RWPE1 (cell line): Measurements from ENCODE around the gene ZNF480.

ENCODE experiments used
- CTCF ChIA-PET: fragments of 350-600 bp; sonication (Branson Sonifier 250); formaldehyde crosslinking; extraction: SDS; loops from one replicate; lab custom pipeline; 2021; lab: Yijun Ruan, JAX
- POLR2A ChIA-PET: fragments of 400-600 bp; formaldehyde crosslinking; extraction: SDS; loops from one replicate; lab custom pipeline; 2020; ENCODE audit warnings: antibody characterized with exemption; ENCODE audit not compliant: low non-redundant PET; lab: Yijun Ruan, JAX
- DNase-seq: peaks from one replicate; pipeline ENCODE4 v3.0.0; 2012; ENCODE audit warnings: low spot score
- H3K27ac ChIP-seq: fragments of 450-650 bp; 2 replicates; pipeline ENCODE4 v1.5.1; 2017
- TF ChIP-seq, protein P1 (sequence below): fragments of 450-650 bp; conservative IDR thresholded peaks from 2 replicates; pipeline ENCODE4 v1.5.1; 2017; ENCODE audit warnings: low read depth, mild to moderate bottlenecking

Gene ZNF480

DNA sequence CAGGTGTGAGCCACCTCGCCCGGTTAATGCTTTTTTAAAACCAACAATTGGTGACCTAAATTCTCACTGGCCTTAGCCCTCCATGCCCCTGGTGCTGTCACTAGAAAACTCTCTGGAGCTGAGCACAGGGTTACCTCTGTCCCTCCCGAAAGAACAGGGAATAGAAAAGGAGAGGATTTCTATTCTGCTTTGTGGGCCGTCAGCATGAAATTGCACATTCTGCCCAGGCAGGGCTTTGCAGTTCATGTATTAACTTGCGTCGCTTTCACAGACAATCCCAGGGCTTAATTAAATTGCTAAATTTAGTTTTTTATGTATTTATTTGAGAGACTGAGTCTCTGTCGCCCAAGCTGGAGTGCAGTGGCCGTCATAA, 583 bp upstream of the ZNF480 start:
- H3K27ac ChIP-seq = peak overlapping the region; percentile 80
- DNase-seq = no peak
- ChIA-PET CTCF (no interaction called here), POLR2A (interaction anchor here (0.7 kb wide), 1 partner anchor 279 kb away, joined by 4 read pairs; no protein-coding TSS in a partner anchor)
- TF ChIP-seq, protein P1, sequence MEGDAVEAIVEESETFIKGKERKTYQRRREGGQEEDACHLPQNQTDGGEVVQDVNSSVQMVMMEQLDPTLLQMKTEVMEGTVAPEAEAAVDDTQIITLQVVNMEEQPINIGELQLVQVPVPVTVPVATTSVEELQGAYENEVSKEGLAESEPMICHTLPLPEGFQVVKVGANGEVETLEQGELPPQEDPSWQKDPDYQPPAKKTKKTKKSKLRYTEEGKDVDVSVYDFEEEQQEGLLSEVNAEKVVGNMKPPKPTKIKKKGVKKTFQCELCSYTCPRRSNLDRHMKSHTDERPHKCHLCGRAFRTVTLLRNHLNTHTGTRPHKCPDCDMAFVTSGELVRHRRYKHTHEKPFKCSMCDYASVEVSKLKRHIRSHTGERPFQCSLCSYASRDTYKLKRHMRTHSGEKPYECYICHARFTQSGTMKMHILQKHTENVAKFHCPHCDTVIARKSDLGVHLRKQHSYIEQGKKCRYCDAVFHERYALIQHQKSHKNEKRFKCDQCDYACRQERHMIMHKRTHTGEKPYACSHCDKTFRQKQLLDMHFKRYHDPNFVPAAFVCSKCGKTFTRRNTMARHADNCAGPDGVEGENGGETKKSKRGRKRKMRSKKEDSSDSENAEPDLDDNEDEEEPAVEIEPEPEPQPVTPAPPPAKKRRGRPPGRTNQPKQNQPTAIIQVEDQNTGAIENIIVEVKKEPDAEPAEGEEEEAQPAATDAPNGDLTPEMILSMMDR = no peak

DNA sequence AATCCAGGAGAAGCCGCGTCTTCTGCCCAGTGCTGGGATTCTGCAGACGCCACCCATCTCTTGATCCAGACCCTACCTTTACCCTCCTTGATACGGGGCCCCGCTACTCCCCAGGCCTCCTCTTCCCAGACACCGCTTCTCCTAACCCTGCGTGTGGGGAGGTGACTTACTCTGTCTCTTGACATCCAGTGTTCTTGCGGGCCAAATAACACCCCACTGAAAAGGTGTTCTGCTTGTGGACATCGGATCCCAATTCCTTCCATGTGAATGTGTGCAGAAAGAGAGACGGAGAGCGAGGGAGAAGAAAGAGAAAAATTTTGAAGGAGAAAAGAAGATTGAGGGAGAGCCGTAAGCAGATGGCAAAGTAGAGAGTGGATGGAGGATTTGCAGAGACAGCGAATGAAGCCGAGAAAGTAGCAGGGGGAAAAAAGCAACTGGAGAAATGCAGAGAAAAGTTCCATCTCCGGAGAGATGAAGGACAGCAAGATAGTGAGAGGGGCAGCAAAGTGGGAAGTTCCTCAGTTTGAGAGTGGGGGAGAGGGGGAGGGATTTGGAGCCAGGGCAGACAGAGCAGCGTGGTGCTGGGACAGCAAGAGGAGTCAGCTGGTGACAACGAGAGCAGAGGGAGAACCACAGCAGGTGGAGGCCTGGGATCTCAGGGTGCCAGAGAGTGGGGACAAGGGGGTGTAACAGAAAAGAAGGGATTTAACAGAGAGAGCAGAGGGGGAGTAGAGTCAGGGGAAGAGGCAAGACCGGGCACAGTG, 814 bp downstream of the ZNF480 start:
- CTCF ChIA-PET = no interaction called here
- no peak for DNase-seq
- H3K27ac ChIP-seq = peak overlapping the region; percentile 80
- TF ChIP-seq, protein P1 = no peak
- POLR2A ChIA-PET = no interaction called here

DNA sequence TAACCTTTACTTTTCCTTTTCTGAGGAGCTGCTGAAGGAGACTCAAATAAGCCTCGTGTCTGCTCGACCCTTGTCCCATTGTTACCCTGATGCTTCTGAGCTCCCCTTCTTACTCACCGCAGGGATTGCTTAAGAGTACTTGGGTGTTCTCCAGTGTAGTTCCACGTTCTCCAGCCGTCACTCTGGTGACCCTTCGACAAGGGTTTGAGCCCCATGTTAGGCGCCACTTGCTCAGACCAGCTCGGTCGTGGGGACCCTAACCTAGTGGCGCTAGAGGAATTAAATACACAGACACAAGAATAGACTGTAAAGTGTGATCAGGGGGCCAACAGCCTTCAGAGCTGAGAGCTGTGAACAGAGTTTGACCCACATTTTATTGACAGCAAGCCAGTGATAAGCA, 10.3 kb downstream of the ZNF480 start:
- no peak for DNase-seq
- TF ChIP-seq, protein P1 = no peak
- ChIA-PET POLR2A (interaction anchor here (0.6 kb wide), 1 partner anchor 157 kb away, joined by 3 read pairs; no protein-coding TSS in a partner anchor), CTCF (no interaction called here)
- no peak overlapping the region for H3K27ac ChIP-seq

DNA sequence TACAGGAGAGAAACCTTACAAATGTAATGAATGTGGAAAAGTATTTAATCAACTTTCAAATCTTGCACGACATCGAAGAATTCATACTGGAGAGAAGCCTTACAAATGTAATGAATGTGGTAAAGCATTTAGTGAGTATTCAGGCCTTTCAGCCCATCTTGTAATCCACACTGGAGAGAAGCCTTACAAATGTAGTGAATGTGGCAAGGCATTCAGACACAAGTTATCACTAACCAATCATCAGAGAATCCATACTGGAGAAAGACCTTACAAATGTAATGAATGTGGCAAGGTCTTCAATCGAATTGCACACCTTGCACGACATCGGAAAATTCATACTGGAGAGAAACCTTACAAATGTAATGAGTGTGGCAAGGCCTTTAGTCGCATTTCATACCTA, 25.5 kb downstream of the ZNF480 start:
- POLR2A ChIA-PET = no interaction called here
- no peak overlapping the region for H3K27ac ChIP-seq
- CTCF ChIA-PET = no interaction called here
- TF ChIP-seq, protein P1 = no peak
- DNase-seq = no peak

DNA sequence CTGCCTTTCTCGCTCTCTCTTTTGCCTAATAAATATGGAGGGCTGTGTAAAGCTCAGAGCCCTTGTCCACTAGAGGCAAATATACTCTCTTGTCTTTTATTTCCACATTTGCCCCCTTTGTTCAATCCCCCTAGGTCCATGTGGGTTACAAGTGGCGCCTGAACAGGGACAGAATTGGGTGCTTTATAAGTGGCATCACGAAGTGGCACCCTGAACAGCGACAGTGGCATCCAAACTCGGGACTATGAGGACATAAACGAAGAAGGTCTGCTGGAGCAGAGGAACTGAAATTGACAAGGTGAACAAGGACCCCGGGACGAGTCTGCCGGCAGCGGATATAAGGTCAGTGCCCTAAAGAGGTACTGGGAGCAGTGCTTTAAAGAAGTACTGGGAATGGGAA, 34.8 kb downstream of the ZNF480 start:
- CTCF ChIA-PET = interaction anchor here (0.6 kb wide), 1 partner anchor 472 kb away, joined by 3 read pairs; no protein-coding TSS in a partner anchor
- TF ChIP-seq, protein P1 = no peak
- no peak for DNase-seq

DNA sequence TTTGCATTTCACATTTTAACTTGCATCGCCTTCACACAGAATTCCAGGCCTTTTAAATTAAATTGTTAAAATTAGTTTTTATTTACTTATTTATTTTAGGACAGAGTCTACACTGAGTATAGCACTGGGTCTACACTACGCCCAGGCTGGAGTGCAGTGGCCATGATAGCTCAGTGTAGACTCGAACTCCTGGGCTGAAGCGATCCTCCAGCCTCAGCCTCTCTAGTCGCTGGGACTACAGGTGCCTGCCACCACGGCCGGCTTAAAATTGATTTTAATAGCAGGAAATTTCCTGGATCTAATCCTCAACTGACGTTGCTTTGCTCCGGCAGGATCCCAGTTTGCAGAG, 38.8 kb downstream of the ZNF480 start:
- POLR2A ChIA-PET = no interaction called here
- no peak overlapping the region; the same call in 1 of the 2 replicates for H3K27ac ChIP-seq
- CTCF ChIA-PET = no interaction called here
- DNase-seq = no peak
- TF ChIP-seq, protein P1 = no peak

More for the DNA sequence above, 34.8 kb downstream of the ZNF480 start:
- POLR2A ChIA-PET = no interaction called here
- H3K27ac ChIP-seq = no peak overlapping the region
